H7 (cell line): Measurements from ENCODE around the gene CHSY1. TPM values are rescaled to one million over a fixed set of nuclear protein-coding genes. Genes with fewer than 3 reads are reported as not detected.
A peak's percentile ranks its signal among the peaks of the same experiment; 100 is the strongest.
"Not testable (repeated sequence)": the region's sequence is repeated elsewhere in the genome, so short reads cannot be mapped to it uniquely, and the experiment has no call there.

Experiments
- DNase-seq: peaks from one replicate; pipeline ENCODE4 v3.0.0; 2012
- H3K27me3 ChIP-seq: 2 replicates; pipeline ENCODE4 v1.6.0; 2011; ENCODE audit warnings: mild to moderate bottlenecking, low read length; ENCODE audit not compliant: control insufficient read depth, insufficient read depth
- H3K36me3 ChIP-seq: replicated peaks from 2 replicates; pipeline ENCODE4 v1.5.1; 2011; ENCODE audit warnings: low read length; ENCODE audit not compliant: control insufficient read depth, insufficient read depth
- H3K4me3 ChIP-seq: 2 replicates; pipeline ENCODE4 v1.5.1; 2011; ENCODE audit warnings: low read depth, mild to moderate bottlenecking, control low read depth, low read length, moderate library complexity; ENCODE audit not compliant: insufficient read depth
- total RNA-seq: library from RNA; depleted of rRNA; stranded (reverse); fragments of >200 nt; shearing (Covaris generic); gene quantifications from 2 replicates; pipeline ENCODE4 v1.2.3, GENCODE V29; 2014; rRNA removed

Gene CHSY1, protein sequence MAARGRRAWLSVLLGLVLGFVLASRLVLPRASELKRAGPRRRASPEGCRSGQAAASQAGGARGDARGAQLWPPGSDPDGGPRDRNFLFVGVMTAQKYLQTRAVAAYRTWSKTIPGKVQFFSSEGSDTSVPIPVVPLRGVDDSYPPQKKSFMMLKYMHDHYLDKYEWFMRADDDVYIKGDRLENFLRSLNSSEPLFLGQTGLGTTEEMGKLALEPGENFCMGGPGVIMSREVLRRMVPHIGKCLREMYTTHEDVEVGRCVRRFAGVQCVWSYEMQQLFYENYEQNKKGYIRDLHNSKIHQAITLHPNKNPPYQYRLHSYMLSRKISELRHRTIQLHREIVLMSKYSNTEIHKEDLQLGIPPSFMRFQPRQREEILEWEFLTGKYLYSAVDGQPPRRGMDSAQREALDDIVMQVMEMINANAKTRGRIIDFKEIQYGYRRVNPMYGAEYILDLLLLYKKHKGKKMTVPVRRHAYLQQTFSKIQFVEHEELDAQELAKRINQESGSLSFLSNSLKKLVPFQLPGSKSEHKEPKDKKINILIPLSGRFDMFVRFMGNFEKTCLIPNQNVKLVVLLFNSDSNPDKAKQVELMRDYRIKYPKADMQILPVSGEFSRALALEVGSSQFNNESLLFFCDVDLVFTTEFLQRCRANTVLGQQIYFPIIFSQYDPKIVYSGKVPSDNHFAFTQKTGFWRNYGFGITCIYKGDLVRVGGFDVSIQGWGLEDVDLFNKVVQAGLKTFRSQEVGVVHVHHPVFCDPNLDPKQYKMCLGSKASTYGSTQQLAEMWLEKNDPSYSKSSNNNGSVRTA
- total RNA-seq: 45.8 and 64.9 TPM in 2 replicates

DNA sequence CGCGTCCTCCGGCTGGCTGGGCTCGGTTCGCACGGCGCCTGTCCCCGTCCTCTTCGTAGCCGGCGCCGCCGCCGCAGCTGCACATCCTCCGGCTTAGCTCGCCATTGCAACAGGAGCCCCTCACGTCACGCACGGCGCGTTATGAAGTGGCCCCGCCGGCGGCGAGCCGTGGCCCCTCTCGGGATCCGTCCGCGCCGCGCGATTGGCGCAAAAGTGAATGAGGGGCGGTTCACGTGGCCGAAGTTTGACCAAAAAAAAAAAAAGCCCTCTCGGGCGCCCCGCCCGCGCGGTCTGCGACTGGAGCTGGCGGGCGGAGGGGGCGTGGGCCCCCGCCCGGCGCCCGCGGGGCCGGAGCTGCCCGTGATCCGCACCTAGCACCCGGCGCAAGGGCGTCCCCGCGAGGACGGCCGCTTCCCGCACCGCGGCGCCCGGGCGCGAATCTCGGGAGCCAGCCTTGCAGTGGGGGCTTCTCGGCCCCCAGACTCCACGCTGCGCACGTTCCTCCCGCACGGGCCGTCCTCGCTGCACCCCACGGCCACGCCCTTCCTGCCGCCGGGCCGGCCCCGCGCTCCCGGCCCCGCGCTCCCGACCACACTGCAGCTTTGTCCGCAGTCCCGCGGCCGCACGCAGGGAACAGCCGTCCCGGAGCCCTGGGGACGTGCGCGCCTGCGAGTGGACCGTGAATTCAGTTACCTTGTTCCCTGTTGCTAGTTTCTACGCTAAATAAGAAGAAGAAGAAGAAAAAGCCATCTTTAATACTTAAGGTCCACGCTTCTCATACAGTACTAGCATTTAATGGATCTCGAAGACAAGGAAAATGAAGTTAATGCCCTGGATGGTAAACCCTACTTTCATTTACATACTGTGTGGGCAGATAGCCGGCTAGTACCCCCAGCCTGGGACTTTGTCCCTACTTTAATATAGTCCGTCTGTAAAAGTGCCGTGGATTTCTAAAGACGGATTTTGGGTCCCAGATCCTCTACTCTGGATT lies at the start of gene CHSY1:
Gene CHSY1 (minus strand): TSS at position 219 of the 991 bp plus-strand sequence. CDS start 592 bp downstream, outside the sequence.
- DNase-seq: peak; percentile 90
- Histone ChIP-seq H3K27me3 (no peaks in the 10 kb centered on the region), H3K4me3 (peak within 1 kb of the TSS; percentile 82), H3K36me3 (peaks cover 3% of the 10 kb centered on the region)

DNA sequence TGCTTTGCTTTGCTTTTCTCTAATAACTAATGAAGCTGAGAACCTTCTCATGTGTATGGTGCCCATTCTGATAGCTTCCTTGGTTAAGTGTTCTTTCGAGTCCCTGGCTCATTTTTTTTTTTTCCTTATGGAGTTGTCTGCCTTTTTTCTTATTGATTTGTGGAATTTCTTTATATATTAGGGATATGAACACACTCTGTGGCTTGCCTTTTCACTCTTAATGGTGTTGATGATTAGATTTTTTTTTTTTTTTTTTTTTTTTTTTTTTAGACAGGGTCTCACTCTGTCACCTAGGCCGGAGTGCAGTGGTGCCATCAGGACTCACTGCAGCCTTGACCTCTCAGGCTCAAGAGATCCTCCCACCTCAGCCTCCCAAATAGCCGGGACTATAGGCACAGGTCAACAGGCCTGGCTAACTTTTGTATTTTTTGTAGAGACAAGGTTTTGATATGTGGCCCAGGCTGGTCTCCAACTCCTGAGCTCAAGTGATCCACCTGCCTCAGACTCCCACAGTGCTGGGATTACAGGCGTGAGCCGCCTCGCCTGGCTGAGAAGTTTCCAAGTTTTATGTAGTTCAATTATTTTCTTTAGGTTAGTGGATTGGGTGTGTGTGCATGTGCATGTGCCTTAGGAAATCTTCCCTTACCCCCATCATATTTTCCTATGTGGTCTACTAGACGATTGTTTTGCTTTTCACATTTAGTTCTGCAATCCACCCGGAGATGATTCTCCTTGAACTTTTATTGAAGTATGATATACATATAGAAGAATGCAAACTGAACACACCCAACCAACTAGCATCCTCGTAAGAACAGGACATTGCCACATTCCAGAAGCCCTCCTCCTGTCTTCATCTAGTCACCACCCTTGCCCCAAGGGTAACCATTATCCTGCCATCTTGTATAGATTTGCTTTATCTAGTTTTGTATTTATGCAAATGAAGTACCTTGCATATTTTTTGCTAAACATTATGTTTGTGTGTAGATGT lies 44.9 kb upstream of the CHSY1 start:
- peaks cover 2% of the 10 kb centered on the region; the same call in 1 of the 2 replicates for H3K36me3 ChIP-seq
- no peak overlapping the region for H3K4me3 ChIP-seq
- no peak for DNase-seq
- H3K27me3 ChIP-seq: no peaks in the 10 kb centered on the region

- Histone ChIP-seq H3K36me3 (peaks cover 2% of the 10 kb centered on the region; the same call in 1 of the 2 replicates), H3K27me3 (no peaks in the 10 kb centered on the region), H3K4me3 (peak overlapping the region; percentile 99)
- peak; percentile 85 for DNase-seq
These were observed 43.8 kb upstream of the CHSY1 start for GRCh38 chr15:101295607-101296161.

- peak; percentile 98 for DNase-seq
- H3K27me3 ChIP-seq: no peaks in the 10 kb centered on the region
- peak within 1 kb of the TSS; percentile 99 for H3K4me3 ChIP-seq
- peaks cover 2% of the 10 kb centered on the region; the same call in 1 of the 2 replicates for H3K36me3 ChIP-seq
These were observed 43.1 kb upstream of the CHSY1 start, which contains the start of gene SNRPA1 for GRCh38 chr15:101294731-101295606. TSS of gene SNRPA1 (minus strand) at chr15:101295248. CDS start at chr15:101295178, 70 bp downstream.

DNA sequence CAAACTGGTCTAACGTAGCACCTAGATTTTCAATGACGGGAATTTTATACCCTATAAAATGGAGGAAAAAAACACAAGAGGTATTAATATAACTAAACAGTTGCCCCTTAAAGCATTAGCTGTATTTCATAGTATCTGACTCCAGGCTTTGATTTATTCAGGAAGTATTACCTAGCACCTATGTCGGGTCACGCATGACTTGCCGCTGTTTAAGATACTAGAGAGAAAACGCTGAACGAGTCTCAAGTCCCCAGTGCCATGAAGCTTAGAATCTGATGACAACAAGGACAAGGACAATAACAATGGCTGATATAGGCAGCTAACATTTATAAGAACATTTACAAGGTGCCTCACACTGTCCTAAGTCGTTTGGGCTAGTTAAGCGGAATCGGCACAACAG lies 41.3 kb upstream of the CHSY1 start:
- H3K4me3 ChIP-seq: peak overlapping the region; percentile 1; the same call in 1 of the 2 replicates

DNA sequence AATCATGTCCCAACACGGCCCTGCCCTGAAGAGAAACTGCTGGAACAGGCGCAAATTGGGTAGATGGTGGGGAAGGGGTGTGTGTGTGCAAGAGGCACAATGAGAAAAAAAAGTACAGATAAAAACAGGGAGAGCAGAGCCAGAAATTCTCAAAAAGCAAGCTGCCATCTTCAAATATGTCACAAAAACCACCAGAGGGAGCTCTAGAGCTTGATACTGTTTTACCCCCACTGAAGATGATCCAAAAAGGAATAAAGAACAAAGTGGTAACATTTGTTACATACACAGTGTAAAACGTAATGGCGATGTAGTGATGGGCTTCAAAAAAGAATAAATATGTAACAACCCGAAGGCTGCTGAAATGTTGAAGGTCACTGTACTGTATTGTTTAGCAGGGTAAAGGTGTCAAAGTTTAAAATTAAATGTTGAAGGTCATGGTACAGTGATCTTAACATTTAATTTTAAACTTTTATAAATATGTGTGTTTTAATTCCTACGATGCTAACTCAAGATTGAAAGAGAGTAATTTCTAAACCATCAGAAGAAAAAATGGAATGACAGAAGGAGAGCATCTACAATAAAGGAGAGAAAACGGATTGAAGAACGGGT lies 37.2 kb upstream of the CHSY1 start:
- H3K27me3 ChIP-seq: no peaks in the 10 kb centered on the region
- H3K4me3 ChIP-seq: no peak overlapping the region
- peaks cover 29% of the 10 kb centered on the region for H3K36me3 ChIP-seq
- peak; percentile 69 for DNase-seq

More for the DNA sequence above, 41.3 kb upstream of the CHSY1 start:
- peaks cover 5% of the 10 kb centered on the region for H3K36me3 ChIP-seq
- no peaks in the 10 kb centered on the region for H3K27me3 ChIP-seq
- DNase-seq: no peak

- not testable (repeated sequence) for DNase-seq, H3K4me3 ChIP-seq, H3K27me3 ChIP-seq
- peaks cover 36% of the 10 kb centered on the region for H3K36me3 ChIP-seq
These were observed 35.5 kb upstream of the CHSY1 start for GRCh38 chr15:101287342-101287741.

DNA sequence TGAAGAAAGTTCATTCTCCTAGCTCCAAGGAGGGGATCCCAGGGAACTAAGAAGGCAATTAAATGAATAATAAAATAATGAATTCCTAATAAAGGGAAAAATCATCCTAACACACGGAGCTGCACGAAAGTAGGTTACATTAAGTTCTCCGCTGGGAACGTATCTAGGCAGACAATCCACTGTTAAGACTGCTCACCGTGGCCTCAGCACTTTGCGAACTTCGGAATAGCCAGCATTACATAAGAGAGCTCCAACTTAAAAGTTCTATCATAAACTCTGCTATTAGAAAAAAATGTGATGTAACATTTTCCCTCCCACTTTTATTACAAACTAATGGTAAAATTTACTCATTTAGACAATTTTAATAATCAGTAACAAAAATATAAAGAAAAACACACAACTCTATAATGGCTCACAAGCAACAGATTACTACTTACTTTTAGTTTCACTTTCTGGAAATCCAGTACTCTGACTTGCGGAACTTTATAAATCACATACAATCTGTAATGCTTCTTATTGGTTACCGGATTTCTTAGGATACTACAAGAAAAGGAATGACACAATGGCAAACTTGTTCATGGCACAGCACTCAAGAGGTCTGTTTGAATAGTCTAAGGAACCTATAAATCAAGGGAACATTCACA lies 34.7 kb upstream of the CHSY1 start:
- no peak overlapping the region for H3K4me3 ChIP-seq
- H3K27me3 ChIP-seq: no peaks in the 10 kb centered on the region
- peaks cover 34% of the 10 kb centered on the region for H3K36me3 ChIP-seq
- no peak for DNase-seq

DNA sequence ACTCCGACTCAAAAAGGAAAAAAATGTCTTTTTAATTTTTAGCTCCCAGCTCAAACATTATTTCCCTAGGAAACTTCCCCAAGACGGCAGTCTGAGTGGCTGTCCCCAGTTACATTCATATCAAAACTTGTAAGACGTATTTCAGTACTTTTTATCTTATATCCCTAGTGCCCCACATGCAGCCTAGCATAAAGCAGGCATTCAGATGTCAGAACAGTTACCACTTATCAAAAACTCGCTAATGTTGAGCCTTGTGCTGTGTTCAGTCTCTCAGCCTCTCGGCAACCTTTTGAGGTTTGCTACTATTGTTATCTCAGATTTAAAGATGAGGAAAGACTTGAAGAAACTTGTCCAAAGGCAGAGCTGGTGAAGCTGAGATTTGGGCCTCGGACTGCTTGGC lies 32.1 kb upstream of the CHSY1 start:
- H3K4me3 ChIP-seq: no peak overlapping the region
- no peak for DNase-seq
- H3K36me3 ChIP-seq: peaks cover 36% of the 10 kb centered on the region
- no peaks in the 10 kb centered on the region for H3K27me3 ChIP-seq

DNA sequence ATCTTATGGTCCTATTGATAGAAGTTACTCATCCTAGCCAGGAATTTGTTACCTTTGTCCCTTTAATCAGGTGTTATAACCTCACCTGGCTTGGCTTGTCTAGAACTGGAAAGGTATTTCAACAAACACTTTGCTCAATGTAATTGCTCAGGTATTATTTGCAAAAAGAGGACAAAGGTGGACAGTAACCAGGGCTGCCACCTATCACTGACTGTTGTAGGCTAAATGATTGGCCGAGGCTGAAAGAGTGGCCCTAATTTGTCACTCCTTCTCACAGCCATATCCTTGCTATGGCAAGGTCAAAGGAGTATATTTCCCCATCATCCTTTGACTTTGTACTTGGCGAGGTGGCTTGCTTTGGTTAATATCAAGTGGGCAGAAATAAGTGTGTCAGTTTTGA lies 28.2 kb upstream of the CHSY1 start:
- H3K4me3 ChIP-seq: no peak overlapping the region
- DNase-seq: no peak
- H3K36me3 ChIP-seq: peaks cover 20% of the 10 kb centered on the region
- H3K27me3 ChIP-seq: no peaks in the 10 kb centered on the region

DNA sequence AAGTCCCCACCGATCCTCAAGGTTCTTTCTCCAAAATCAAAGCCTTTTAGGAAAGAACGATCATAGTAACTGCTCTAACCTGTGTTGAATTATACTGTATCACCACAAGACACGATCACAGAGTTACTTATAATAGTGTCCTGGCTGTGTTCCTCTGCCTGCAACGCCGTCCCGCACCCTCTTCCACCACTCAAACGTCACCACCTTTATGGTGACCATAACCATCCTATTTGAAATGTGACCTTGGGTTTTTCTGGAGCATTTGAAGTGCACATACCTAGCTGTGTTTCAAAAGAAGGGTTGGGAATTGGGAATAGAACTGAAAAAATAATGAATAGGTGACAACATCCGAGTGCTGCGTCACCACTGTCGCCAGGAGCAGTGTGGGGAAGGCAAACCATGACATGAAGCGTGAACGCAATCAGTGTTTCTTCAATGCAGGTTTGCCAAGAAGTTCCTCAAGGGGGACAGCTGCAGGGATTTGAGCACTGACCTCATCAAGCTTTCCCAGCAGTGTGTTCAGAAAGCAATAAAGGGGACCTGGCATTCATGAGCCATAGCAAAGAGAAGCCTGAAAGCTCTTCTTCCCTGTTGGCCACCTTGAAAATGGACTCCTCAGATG lies 26.2 kb upstream of the CHSY1 start:
- Histone ChIP-seq H3K27me3 (no peaks in the 10 kb centered on the region), H3K36me3 (peaks cover 30% of the 10 kb centered on the region), H3K4me3 (peak overlapping the region; percentile 48)
- DNase-seq: peak; percentile 40
